Measurements from ENCODE around the gene IL11. TPM values are rescaled to one million over a fixed set of nuclear protein-coding genes. Genes with fewer than 3 reads are reported as not detected.

IL11 gene
- total and polyA plus RNA-seq, 2 of the 8 experiments (the other 6 are each of a cell fraction or from before 2014, with no cell fraction given) = 1.7 to 2.8 TPM

DNA sequence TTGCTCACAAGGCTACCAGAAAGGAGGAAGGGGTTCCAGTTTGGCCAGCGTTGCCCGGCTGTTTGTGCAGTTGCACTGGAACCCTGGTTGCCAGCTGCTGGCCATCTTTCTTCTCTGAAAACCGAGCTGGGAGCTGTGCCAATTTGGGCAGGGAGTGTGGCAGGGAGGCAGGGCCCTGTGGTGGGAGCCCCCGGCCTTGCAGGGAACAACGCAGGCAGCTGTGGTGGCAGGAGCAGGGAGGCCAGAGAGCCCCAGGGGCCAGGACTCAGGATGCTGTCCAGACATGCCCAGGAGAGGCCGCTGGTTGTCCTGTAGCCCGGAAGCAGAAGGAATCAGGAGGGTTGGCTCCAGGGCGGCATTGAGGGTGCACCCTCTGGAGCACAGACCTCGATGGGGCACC is 25.8 kb downstream of the IL11 start:
- Histone ChIP-seq H4K91ac (replicated peaks; ENCODE audit: insufficient read length, low read length) (no peak overlapping the region), H4K20me1 (replicated peaks in 1 of 2; ENCODE audit: control insufficient read depth in 1 of 2, insufficient read depth in 2 of 2, low read length in 2 of 2) (peaks cover 0 to 6% of the 10 kb centered on the region in 2 experiments), H2BK12ac (ENCODE audit: low read depth, low read length) (0 out of 2 replicates have a peak overlapping the region, but pooled peaks have one; percentile 23), H4K8ac (ENCODE audit: extremely low read depth, insufficient read depth, low read length) (no peak overlapping the region), H3K79me1 (ENCODE audit: low read depth, low read length) (peaks cover 5% of the 10 kb centered on the region; the same call in 1 of the 2 replicates), H3K79me2 (ENCODE audit: control insufficient read depth in 1 of 2, insufficient read depth in 2 of 2, low read length in 2 of 2) (peaks cover 0 to 3% of the 10 kb centered on the region in 2 experiments; a peak in 1 of 4 replicates), H3K23me2 (ENCODE audit: low read depth, low read length) (peaks cover 14% of the 10 kb centered on the region; the same call in 1 of the 2 replicates), H3K27ac (ENCODE audit: low read depth, low read length) (no peak overlapping the region), H3K23ac (ENCODE audit: insufficient read length) (no peak overlapping the region), H3K36me3 (ENCODE audit: control insufficient read depth in 2 of 4, insufficient read depth in 4 of 4, low read length in 3 of 4) (peaks cover 0 to 47% (median 20%) of the 10 kb centered on the region in 4 experiments; a peak in 4 of 8 replicates), H3K4ac (replicated peaks; ENCODE audit: insufficient read length, low read depth, low read length) (peak overlapping the region; percentile 69), H4K5ac (ENCODE audit: insufficient read length, low read depth, low read length) (no peak overlapping the region), H2BK15ac (ENCODE audit: low read length) (no peak overlapping the region), H3K14ac (ENCODE audit: insufficient read length) (no peak overlapping the region), H3K4me1 (replicated peaks in 1 of 4; ENCODE audit: control insufficient read depth in 3 of 4, insufficient read depth in 4 of 4, low read length in 3 of 4) (peaks cover 11 to 35% (median 25%) of the 10 kb centered on the region in 4 experiments), H2AFZ (ENCODE audit: low read length) (no peak overlapping the region), H3K18ac (ENCODE audit: extremely low read depth, low read length) (no peak overlapping the region), H3K27me3 (replicated peaks in 1 of 4; ENCODE audit: control insufficient read depth in 3 of 4, extremely low read depth in 1 of 4, insufficient read depth in 3 of 4, low read length in 3 of 4) (no peaks in the 10 kb centered on the region), H3K4me3 (ENCODE audit: extremely low read depth in 1 of 4, insufficient read depth in 2 of 4, low read depth in 3 of 4, low read length in 4 of 4) (no peak overlapping the region), H3K9ac (replicated peaks in 1 of 4; ENCODE audit: extremely low read depth in 1 of 4, low read depth in 3 of 4, low read length in 3 of 4) (no peak overlapping the region; a peak in 1 of 7 replicates), H3K9me3 (ENCODE audit: insufficient read depth in 2 of 2, low read depth in 1 of 2, low read length in 1 of 2) (no peaks in the 10 kb centered on the region), H2BK20ac (ENCODE audit: low read length) (no peak overlapping the region), H3K4me2 (ENCODE audit: insufficient read depth in 1 of 2, low read depth in 2 of 2, low read length in 2 of 2) (no peak overlapping the region), H2BK5ac (ENCODE audit: low read depth, low read length) (peak overlapping the region; percentile 71; the same call in 1 of the 2 replicates), H2BK120ac (replicated peaks; ENCODE audit: low read depth, low read length) (no peak overlapping the region), H2AK5ac (ENCODE audit: low read depth, low read length) (no peak overlapping the region), H3K56ac (replicated peaks; ENCODE audit: insufficient read length, low read depth, low read length) (no peak overlapping the region)
- CTCF ChIA-PET (ENCODE audit: partially characterized antibody) = interaction anchor here (1.3 to 1.7 kb wide), 3 partner anchors 8 to 43 kb away, joined by 3 to 8 read pairs (median 5); no protein-coding TSS in a partner anchor
- WGBS, 2 experiments (ENCODE audit: extremely low coverage in 1 of 2, insufficient coverage in 1 of 2, insufficient read length in 1 of 2, insufficient replicate concordance in 2 of 2, low coverage in 1 of 2, low lambda C conversion rate in 2 of 2, missing lambda C conversion rate in 1 of 2) = 89% methylated on average over 8 of the region's 9 CpGs; no CpG with 5 or more reads in 1 of the 2 experiments
- POLR2A ChIA-PET (ENCODE audit: partially characterized antibody) = interaction anchor here (1.0 to 6.7 kb wide), 5 partner anchors 8 to 63 kb away, joined by 3 to 42 read pairs (median 6); partner anchors contain the start of gene UBE2S
- DNase-seq (ENCODE audit: low read depth in 1 of 2, low spot score in 2 of 2) (no peak), FAIRE-seq (no peak)
- TF ChIP-seq CHD1 (IDR thresholded peaks at IDR 0.05; ENCODE audit: low read depth, low read length) = no peak
- no peak for TF ChIP-seq KDM4A (IDR thresholded peaks at IDR 0.05; ENCODE audit: low read depth, low read length, severe bottlenecking)
- peak in 1 of 2 experiments; percentile 28; a peak in 1 of 4 replicates for TF ChIP-seq RAD21 (IDR thresholded peaks at IDR 0.05 in 1 of 2, conservative IDR thresholded peaks at IDR 0.05 in 1 of 2; ENCODE audit: low read depth in 2 of 2, low read length in 2 of 2)
- TF ChIP-seq ATF3 (IDR thresholded peaks at IDR 0.05; ENCODE audit: insufficient read depth, low read depth, low read length) = no peak
- no peak for TF ChIP-seq HDAC2 (IDR thresholded peaks at IDR 0.05; ENCODE audit: borderline replicate concordance in 1 of 2, low read depth in 2 of 2, low read length in 2 of 2)
- no peak for TF ChIP-seq TBP (IDR thresholded peaks at IDR 0.05; ENCODE audit: low read depth, low read length)
- TF ChIP-seq SIX5 (IDR thresholded peaks at IDR 0.05; ENCODE audit: low read depth, low read length) = no peak
- TF ChIP-seq YY1 (IDR thresholded peaks at IDR 0.05; ENCODE audit: low read depth, low read length) = no peak
